Esophagus squamous epithelium (tissue), 4 donors: ENCODE data around the gene MGST3.
"Not testable (repeated sequence)": the region's sequence is repeated elsewhere in the genome, so short reads cannot be mapped to it uniquely, and the experiment has no call there.

Experiments used
- POLR2A ChIP-seq, 4 donors: fragments of 450-650 bp; IDR thresholded peaks; one replicate each; pipeline ENCODE4 v1.6.1; 2017; ENCODE audit warnings: antibody characterized with exemption in 4 of 4, mild to moderate bottlenecking in 4 of 4, moderate library complexity in 3 of 4
- TF ChIP-seq, protein P1 (sequence below), 6 experiments: fragments of 450-650 bp in 4 of 6; fragments of 200-600 bp in 2 of 6; sonication (generic) in 2 of 6; IDR thresholded peaks; one replicate each; pipeline ENCODE4 v1.5.1; 2016 to 2019; ENCODE audit warnings: antibody characterized with exemption in 6 of 6, mild to moderate bottlenecking in 4 of 6, moderate library complexity in 4 of 6

DNA sequence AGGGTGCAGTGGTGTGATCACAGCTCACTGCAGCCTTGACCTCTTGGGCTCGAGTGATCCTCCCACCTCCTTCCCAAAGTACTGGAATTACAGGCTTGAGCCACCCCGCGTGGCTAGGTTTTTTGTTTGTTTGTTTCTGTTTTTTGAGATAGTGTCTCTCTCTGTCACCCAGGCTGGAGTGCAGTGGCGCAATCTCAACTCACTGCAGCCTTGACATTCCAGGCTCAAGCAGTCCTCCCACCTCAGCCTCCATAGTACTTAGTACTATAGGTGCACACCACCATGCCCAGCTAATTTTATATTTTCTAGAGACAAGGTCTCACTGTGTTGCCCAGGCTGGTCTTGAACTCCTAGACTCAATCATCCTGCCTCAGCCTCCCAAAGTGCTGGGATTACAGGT, 39.6 kb upstream of the MGST3 start:
- TF ChIP-seq, protein P1, sequence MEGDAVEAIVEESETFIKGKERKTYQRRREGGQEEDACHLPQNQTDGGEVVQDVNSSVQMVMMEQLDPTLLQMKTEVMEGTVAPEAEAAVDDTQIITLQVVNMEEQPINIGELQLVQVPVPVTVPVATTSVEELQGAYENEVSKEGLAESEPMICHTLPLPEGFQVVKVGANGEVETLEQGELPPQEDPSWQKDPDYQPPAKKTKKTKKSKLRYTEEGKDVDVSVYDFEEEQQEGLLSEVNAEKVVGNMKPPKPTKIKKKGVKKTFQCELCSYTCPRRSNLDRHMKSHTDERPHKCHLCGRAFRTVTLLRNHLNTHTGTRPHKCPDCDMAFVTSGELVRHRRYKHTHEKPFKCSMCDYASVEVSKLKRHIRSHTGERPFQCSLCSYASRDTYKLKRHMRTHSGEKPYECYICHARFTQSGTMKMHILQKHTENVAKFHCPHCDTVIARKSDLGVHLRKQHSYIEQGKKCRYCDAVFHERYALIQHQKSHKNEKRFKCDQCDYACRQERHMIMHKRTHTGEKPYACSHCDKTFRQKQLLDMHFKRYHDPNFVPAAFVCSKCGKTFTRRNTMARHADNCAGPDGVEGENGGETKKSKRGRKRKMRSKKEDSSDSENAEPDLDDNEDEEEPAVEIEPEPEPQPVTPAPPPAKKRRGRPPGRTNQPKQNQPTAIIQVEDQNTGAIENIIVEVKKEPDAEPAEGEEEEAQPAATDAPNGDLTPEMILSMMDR (IDR thresholded peaks at IDR 0.05) = not testable (repeated sequence)
- TF ChIP-seq POLR2A (IDR thresholded peaks at IDR 0.05) = not testable (repeated sequence)
